Chondrocyte (in vitro differentiated cells): ENCODE data around the gene TCP11. TPM values are rescaled to one million over a fixed set of nuclear protein-coding genes. Genes with fewer than 3 reads are reported as not detected.

Experiments used
- DNase-seq: peaks from one replicate; pipeline ENCODE4 v3.0.0; 2021; ENCODE audit warnings: mixed read lengths, low spot score
- H3K27ac Mint-ChIP-seq: one replicate; pipeline ENCODE4 v1.8.0; 2021; ENCODE audit warnings: mild to moderate bottlenecking, moderate library complexity, mixed read lengths; ENCODE audit not compliant: unreplicated experiment
- H3K27me3 Mint-ChIP-seq: 2 replicates; pipeline ENCODE4 v1.8.0; 2021; ENCODE audit warnings: low read depth, mixed read lengths
- H3K36me3 Mint-ChIP-seq: 2 replicates; pipeline ENCODE4 v1.8.0; 2021; ENCODE audit warnings: low read depth, mixed read lengths
- H3K4me1 Mint-ChIP-seq: 2 replicates; pipeline ENCODE4 v1.8.0; 2021; ENCODE audit warnings: low read depth, mild to moderate bottlenecking, mixed read lengths
- H3K4me3 Mint-ChIP-seq: one replicate; pipeline ENCODE4 v1.8.0; 2021; ENCODE audit warnings: mild to moderate bottlenecking, moderate library complexity, mixed read lengths; ENCODE audit not compliant: unreplicated experiment
- H3K9me3 Mint-ChIP-seq: 2 replicates; pipeline ENCODE4 v1.8.0; 2021; ENCODE audit warnings: low read depth, mixed read lengths
- total RNA-seq: library from RNA; stranded (reverse); gene quantifications from 3 replicates; pipeline ENCODE4 v1.2.1, GENCODE V29; 2021
- TF ChIP-seq, protein P1 (sequence below): fragments of 200-600 bp; sonication (generic); IDR thresholded peaks from 2 replicates; pipeline ENCODE4 v1.5.0; 2021; ENCODE audit warnings: antibody characterized with exemption, mild to moderate bottlenecking, moderate library complexity

TCP11 gene
- total RNA-seq, 1 donor from 2014 or later, result not detected

GRCh38 chr6:35136185-35136584, 5.0 kb downstream of the TCP11 start:
- no peaks in the 10 kb centered on the region for H3K36me3 Mint-ChIP-seq
- H3K9me3 Mint-ChIP-seq, result no peaks in the 10 kb centered on the region
- no peaks in the 10 kb centered on the region for H3K4me1 Mint-ChIP-seq
- H3K27ac Mint-ChIP-seq, result no peak overlapping the region
- no peak overlapping the region for H3K4me3 Mint-ChIP-seq
- TF ChIP-seq, protein P1, sequence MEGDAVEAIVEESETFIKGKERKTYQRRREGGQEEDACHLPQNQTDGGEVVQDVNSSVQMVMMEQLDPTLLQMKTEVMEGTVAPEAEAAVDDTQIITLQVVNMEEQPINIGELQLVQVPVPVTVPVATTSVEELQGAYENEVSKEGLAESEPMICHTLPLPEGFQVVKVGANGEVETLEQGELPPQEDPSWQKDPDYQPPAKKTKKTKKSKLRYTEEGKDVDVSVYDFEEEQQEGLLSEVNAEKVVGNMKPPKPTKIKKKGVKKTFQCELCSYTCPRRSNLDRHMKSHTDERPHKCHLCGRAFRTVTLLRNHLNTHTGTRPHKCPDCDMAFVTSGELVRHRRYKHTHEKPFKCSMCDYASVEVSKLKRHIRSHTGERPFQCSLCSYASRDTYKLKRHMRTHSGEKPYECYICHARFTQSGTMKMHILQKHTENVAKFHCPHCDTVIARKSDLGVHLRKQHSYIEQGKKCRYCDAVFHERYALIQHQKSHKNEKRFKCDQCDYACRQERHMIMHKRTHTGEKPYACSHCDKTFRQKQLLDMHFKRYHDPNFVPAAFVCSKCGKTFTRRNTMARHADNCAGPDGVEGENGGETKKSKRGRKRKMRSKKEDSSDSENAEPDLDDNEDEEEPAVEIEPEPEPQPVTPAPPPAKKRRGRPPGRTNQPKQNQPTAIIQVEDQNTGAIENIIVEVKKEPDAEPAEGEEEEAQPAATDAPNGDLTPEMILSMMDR, result no peak
- no peak for DNase-seq
- no peaks in the 10 kb centered on the region for H3K27me3 Mint-ChIP-seq

DNA sequence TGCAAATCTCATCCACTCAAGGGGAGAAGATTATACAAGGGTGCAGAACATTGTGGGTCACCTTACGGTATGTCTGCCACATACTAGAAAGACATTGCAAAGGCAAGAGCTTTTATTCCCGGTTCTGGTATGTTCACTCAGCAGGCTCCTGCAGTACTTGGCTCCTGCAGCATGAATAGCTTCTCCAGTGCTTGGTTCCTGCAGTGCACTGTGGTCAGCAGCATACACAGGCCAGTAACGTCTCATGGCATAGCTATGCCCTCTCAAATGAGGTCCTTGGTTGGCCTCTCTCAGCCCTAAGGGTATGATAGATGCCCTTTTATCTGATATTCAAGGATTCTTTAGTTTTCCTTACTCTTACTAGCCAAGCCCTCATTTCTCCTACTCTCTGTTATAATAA, 12.6 kb downstream of the TCP11 start:
- Mint-ChIP-seq H3K4me1 (no peaks in the 10 kb centered on the region), H3K4me3 (no peak overlapping the region), H3K27me3 (no peaks in the 10 kb centered on the region), H3K36me3 (no peaks in the 10 kb centered on the region), H3K27ac (no peak overlapping the region), H3K9me3 (no peaks in the 10 kb centered on the region)
- DNase-seq, result no peak
- TF ChIP-seq, protein P1, result no peak

DNA sequence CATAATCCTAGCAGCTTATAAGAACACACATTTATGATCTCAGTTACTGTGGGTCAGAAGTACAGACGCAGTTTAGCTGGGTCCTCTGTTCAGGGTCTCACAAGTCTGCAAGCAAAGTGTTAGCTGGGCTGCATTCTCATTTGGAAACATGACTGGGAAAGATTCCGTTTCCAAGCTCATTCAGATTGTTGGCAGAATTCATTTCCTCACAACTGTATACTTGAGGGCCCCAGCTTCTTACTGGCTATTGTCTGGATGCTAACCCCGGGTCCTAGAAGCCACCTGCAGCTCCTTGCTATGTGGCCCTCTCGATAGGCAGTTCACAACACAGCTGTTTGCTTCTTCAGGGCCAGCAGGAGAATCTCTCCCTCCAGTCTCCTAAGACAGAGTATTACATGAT, 13.1 kb downstream of the TCP11 start:
- H3K4me3 Mint-ChIP-seq, result no peak overlapping the region
- H3K9me3 Mint-ChIP-seq, result peaks cover under 1% of the 10 kb centered on the region
- H3K27me3 Mint-ChIP-seq, result no peaks in the 10 kb centered on the region

DNA sequence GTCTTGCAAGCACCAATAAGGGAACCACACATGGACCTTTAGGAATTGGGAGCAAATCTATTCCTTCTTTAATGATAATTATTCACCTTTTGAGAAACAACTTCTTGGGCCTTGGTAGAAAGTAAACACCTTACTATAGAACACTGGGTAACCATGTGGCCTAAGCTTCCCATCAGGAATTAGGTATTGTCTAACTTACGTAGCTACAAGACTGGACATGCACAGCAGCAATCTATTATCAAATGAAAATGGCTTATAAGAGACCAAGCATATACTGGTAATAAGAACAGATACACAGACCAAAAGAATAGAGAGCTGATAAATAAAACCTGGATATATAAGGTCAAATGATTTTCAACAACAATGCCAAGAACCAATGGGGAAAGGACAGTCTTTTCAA, 16.8 kb downstream of the TCP11 start:
- no peak for DNase-seq
- no peak overlapping the region for H3K4me3 Mint-ChIP-seq
- H3K27ac Mint-ChIP-seq, result no peak overlapping the region
- H3K4me1 Mint-ChIP-seq, result no peaks in the 10 kb centered on the region
- TF ChIP-seq, protein P1, result no peak
- H3K27me3 Mint-ChIP-seq, result no peaks in the 10 kb centered on the region
- no peaks in the 10 kb centered on the region for H3K36me3 Mint-ChIP-seq
- peaks cover 6% of the 10 kb centered on the region for H3K9me3 Mint-ChIP-seq

More for the DNA sequence above, 13.1 kb downstream of the TCP11 start:
- TF ChIP-seq, protein P1, result no peak
- Mint-ChIP-seq H3K36me3 (no peaks in the 10 kb centered on the region), H3K27ac (no peak overlapping the region), H3K4me1 (no peaks in the 10 kb centered on the region)
- no peak for DNase-seq

DNA sequence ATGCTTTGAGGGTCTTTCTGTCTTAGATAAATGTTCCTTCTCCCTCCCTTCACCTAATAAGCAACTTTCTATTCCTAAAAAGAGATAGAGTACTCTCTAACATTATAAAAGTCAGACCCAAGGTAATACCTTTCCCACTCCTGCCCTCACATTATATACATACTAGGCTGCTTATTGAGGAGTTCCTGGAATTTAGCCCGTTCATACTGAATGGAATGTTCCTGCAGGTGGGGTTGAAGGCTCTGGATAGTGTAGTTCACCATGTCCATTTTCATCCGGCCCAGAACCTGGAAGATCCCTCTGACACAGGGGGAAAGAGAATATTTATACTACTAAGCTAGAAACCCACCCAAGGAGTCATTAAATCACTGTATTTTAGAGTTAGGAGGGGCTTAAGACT, 20.4 kb downstream of the TCP11 start:
- TF ChIP-seq, protein P1, result no peak
- no peaks in the 10 kb centered on the region for H3K4me1 Mint-ChIP-seq
- no peak overlapping the region for H3K27ac Mint-ChIP-seq
- H3K4me3 Mint-ChIP-seq, result no peak overlapping the region
- H3K36me3 Mint-ChIP-seq, result no peaks in the 10 kb centered on the region
- H3K27me3 Mint-ChIP-seq, result no peaks in the 10 kb centered on the region
- DNase-seq, result no peak
- peaks cover 6% of the 10 kb centered on the region for H3K9me3 Mint-ChIP-seq
